DOHH2 (cell line): Measurements from ENCODE around the gene PHF21A.

ENCODE experiments used
- H3F3A ChIP-seq: fragments of 200-600 bp; sonication (generic), shearing (Covaris generic); 2 replicates; pipeline ENCODE4 v1.6.0; 2016; ENCODE audit warnings: antibody characterized with exemption, mild to moderate bottlenecking; ENCODE audit not compliant: control insufficient read depth, insufficient read depth
- H3K27ac ChIP-seq: fragments of 200-600 bp; sonication (generic); 2 replicates; pipeline ENCODE4 v1.5.1; 2014; ENCODE audit warnings: low read depth, mild to moderate bottlenecking, low read length, moderate library complexity
- H3K27me3 ChIP-seq: fragments of 200-600 bp; sonication (generic); 2 replicates; pipeline ENCODE4 v1.6.1; 2014; ENCODE audit warnings: mild to moderate bottlenecking, low read length, mixed read lengths; ENCODE audit not compliant: control insufficient read depth
- H3K36me3 ChIP-seq: fragments of 200-600 bp; sonication (generic); 2 replicates; pipeline ENCODE4 v1.6.1; 2014; ENCODE audit warnings: mild to moderate bottlenecking, low read length, moderate library complexity, mixed read lengths; ENCODE audit not compliant: control insufficient read depth
- H3K4me1 ChIP-seq: fragments of 200-600 bp; sonication (generic); 2 replicates; pipeline ENCODE4 v1.6.1; 2014; ENCODE audit warnings: mild to moderate bottlenecking, low read length, mixed read lengths; ENCODE audit not compliant: control insufficient read depth
- H3K4me2 ChIP-seq: fragments of 200-600 bp; sonication (generic); 2 replicates; pipeline ENCODE4 v1.6.0; 2014; ENCODE audit warnings: mild to moderate bottlenecking, low read length, moderate library complexity
- H3K4me3 ChIP-seq: fragments of 200-600 bp; sonication (generic); 2 replicates; pipeline ENCODE4 v1.5.1; 2014; ENCODE audit warnings: mild to moderate bottlenecking, low read length, mixed read lengths
- H3K79me2 ChIP-seq: fragments of 200-600 bp; sonication (generic); 2 replicates; pipeline ENCODE4 v1.6.1; 2014; ENCODE audit warnings: mild to moderate bottlenecking, low read length, mixed read lengths; ENCODE audit not compliant: control insufficient read depth
- H3K9me2 ChIP-seq: fragments of 200-600 bp; sonication (generic); replicated peaks from 2 replicates; pipeline ENCODE4 v1.6.1; 2014; ENCODE audit warnings: mild to moderate bottlenecking, low read length, mixed read lengths; ENCODE audit not compliant: control insufficient read depth
- H3K9me3 ChIP-seq: fragments of 200-600 bp; sonication (generic); 2 replicates; pipeline ENCODE4 v1.6.1; 2014; ENCODE audit warnings: antibody characterized with exemption, low read length, mixed read lengths; ENCODE audit not compliant: control insufficient read depth, insufficient read depth
- H4K20me1 ChIP-seq: fragments of 200-600 bp; sonication (generic); 2 replicates; pipeline ENCODE4 v1.6.0; 2014; ENCODE audit warnings: low read depth, mild to moderate bottlenecking, antibody characterized with exemption, low read length, moderate library complexity; ENCODE audit not compliant: control insufficient read depth, insufficient read depth
- CTCF ChIP-seq: fragments of 200-600 bp; sonication (generic); IDR thresholded peaks from one replicate; pipeline ENCODE4 v1.5.1; 2014; ENCODE audit warnings: antibody characterized with exemption, mild to moderate bottlenecking, low read depth, low read length; ENCODE audit not compliant: poor library complexity, severe bottlenecking
- EZH2phosphoT487 ChIP-seq: fragments of 200-600 bp; sonication (generic); IDR thresholded peaks from 2 replicates; pipeline ENCODE4 v1.6.1; 2017; ENCODE audit warnings: borderline replicate concordance, mild to moderate bottlenecking, antibody characterized with exemption, low read length, moderate library complexity, mixed read lengths

Gene PHF21A

DNA sequence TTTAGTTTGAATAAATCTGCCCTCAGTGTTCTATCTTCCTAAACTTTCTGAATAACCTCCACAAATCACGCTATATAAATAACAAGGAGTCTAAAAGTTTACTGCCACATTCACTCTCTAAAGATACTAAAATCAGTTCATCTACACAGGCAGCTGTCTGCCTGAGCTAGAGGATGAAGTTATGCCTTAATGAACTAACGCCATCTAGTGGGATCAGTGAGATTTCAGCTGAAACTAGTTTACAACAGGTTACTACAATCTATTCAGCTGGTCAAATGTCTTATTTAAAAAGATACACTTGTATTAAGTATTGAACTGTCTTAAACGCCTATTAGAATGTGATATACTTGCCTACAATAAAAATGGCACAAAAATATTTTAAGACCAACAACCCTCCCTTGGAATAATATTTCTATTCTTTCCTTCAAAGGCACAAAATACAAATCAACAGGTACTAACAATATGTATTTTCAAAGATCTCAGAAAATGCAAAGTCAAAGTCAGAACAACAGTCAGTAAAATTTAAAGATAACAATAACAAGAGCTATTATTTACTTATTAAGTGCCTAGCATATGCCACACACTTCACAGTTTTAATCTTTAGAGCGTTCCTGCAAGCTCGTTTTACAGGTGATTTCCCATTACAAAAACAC lies 114.7 kb downstream of the PHF21A start:
- Histone ChIP-seq H3K4me3 (no peak overlapping the region), H3F3A (0 out of 2 replicates have a peak, but pooled peaks cover 2% of the 10 kb centered on the region), H3K27ac (no peak overlapping the region), H3K36me3 (no peaks in the 10 kb centered on the region), H4K20me1 (no peaks in the 10 kb centered on the region), H3K79me2 (no peaks in the 10 kb centered on the region), H3K4me1 (peaks cover 4% of the 10 kb centered on the region), H3K9me3 (no peaks in the 10 kb centered on the region), H3K4me2 (no peak overlapping the region), H3K27me3 (no peaks in the 10 kb centered on the region), H3K9me2 (no peaks in the 10 kb centered on the region)
- TF ChIP-seq CTCF: peak; percentile 87
- no peak for TF ChIP-seq EZH2phosphoT487

DNA sequence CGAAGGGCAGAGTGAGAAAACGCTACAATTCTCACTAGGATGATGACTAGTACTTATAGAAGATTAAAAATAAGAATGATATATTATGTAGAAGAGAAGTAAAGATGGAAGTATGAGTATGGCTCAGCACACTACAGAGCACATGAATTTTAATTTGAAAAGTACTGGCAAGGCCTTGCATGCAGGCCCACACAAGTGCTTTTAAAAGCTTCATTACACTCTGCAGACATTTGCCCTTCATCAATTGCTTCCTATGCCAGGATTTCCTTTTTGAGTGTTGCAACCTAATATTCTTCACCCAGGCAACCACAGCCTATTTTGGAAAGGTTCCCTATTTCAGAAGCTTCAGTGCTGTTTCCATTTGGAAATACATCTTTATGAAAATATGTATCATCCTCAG lies 117.7 kb downstream of the PHF21A start:
- Histone ChIP-seq H3K79me2 (no peaks in the 10 kb centered on the region), H3K9me2 (no peaks in the 10 kb centered on the region), H3K4me3 (no peak overlapping the region), H3K27ac (no peak overlapping the region), H3F3A (0 out of 2 replicates have a peak, but pooled peaks cover 2% of the 10 kb centered on the region), H4K20me1 (no peaks in the 10 kb centered on the region), H3K36me3 (no peaks in the 10 kb centered on the region), H3K27me3 (no peaks in the 10 kb centered on the region), H3K4me1 (peaks cover 4% of the 10 kb centered on the region), H3K9me3 (no peaks in the 10 kb centered on the region), H3K4me2 (no peak overlapping the region)
- TF ChIP-seq EZH2phosphoT487: no peak
- no peak for TF ChIP-seq CTCF

- no peak overlapping the region for H3K27ac ChIP-seq
- H3K9me2 ChIP-seq: no peaks in the 10 kb centered on the region
- 0 out of 2 replicates have a peak, but pooled peaks cover 2% of the 10 kb centered on the region for H3F3A ChIP-seq
Observed at GRCh38 chr11:46002189-46002588, 119.1 kb downstream of the PHF21A start.

More at GRCh38 chr11:46002189-46002588, 119.1 kb downstream of the PHF21A start:
- H3K27me3 ChIP-seq: no peaks in the 10 kb centered on the region
- peaks cover 4% of the 10 kb centered on the region for H3K4me1 ChIP-seq
- H3K4me2 ChIP-seq: no peak overlapping the region
- TF ChIP-seq CTCF: no peak
- TF ChIP-seq EZH2phosphoT487: no peak
- no peaks in the 10 kb centered on the region for H3K36me3 ChIP-seq
- H3K4me3 ChIP-seq: no peak overlapping the region
- no peaks in the 10 kb centered on the region for H3K9me3 ChIP-seq
- no peaks in the 10 kb centered on the region for H4K20me1 ChIP-seq
- no peaks in the 10 kb centered on the region for H3K79me2 ChIP-seq
